KG1 (cell line): Measurements from ENCODE around the gene IFI30.
A peak's percentile ranks its signal among the peaks of the same experiment; 100 is the strongest.
"Not testable (repeated sequence)": the region's sequence is repeated elsewhere in the genome, so short reads cannot be mapped to it uniquely, and the experiment has no call there.

Experiments
- DNase-seq: peaks from one replicate; lab custom pipeline; 2025; lab: John Stamatoyannopoulos, UW

Gene IFI30

DNA sequence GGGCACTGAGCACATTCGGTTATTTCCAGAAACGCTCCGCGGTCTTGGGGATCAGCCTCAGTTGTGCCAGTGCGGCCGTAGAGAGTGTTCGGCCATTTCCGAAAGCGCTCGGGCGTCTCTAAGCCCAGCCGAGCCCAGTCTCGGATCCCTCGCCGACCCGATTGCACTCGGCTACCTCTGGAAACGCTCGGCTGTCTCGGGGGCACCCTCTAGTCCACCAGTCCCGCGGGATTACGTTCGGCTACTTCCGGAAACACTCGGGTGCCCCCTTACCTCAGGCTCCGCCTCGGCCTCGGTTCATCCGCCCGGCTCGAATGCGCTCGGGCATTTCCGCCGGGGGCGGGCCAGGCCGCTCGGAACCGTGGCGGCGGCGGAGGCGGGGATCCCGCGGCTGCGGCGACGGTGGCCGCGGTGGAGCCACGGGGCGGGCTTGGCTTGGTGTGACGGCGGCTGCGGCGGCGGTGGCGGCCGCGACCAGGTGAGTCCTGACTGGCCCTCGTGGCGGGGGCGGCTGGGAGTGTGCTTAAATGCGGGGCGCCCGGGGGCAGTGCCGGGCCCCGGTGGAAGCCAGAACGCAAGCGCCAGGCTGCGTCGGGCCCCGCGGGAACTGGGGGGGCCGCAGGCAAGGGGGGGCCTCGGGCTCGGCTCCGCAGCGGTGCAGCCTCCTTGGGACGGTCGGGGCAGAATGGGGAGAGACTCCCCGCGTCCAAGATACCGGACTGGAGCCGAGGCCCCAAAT lies 20.6 kb upstream of the IFI30 start, which contains the start of gene PIK3R2:
Gene PIK3R2 (plus strand): TSS at position 347 of the 739 bp plus-strand sequence. CDS start 2,717 bp downstream, outside the sequence.
- DNase-seq, result peak; percentile 99

- DNase-seq, result no peak
Measured at GRCh38 chr19:18153556-18154134, 20.0 kb upstream of the IFI30 start.

DNA sequence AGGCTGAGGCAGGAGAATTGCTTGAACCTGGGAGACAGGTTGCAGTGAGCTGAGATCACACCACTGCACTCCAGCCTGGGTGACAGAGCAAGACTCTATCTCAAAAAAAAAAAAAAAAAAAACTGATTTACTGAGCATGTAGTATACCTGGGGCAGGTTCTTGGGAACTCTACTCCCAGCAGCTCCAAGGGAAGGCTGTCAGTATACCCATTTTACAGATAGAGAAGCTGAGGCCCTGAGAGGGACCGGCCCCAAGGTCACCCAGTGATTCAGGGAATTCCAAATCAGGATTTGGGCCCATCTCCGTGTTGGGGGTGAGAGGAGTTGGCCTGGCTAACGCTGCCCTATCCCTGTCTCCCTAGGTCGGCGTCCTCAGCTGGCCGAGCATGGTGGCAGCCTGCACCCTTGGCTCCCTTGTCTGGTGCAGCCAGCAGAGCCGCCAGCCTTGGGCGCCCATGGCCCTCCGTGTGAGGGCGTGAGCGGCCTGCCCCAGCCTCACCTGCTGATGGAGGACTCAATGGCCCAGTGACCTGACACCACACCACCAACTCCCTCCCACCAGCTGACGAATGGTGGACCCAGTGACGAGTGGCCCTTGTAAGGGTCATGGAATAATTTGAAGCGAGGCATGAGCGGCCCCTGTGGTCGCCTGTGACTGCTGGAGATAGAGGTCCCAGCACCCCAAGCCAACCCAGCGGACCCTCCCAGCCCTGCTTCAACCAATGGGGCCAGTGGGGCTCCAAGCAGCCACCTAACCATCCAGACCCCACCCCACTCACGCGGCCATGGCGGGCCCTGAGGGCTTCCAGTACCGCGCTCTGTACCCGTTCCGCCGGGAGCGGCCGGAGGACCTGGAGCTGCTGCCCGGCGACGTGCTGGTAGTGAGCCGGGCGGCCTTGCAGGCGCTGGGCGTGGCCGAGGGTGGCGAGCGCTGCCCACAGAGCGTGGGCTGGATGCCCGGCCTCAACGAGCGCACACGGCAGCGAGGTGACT lies 18.2 kb upstream of the IFI30 start:
- no peak for DNase-seq

DNA sequence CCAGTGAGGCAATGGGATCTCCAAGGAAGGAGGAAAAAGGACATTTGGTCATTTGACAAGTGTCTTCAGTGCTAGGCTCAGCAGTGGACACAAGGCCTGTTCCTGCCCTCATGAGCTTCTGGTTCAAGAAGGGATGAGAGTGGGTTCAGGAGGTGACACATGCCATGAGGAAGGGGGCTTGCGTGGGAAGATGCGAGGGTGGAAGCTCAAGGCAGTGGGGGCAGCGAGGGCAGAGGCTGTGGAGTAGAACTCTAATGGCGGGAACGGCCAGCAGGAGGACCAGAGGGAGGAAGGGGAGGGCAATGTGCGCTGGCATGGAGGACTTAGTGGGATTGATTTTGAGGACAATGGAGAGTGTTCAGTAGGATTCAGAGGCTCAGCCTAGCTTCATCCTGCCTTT lies 17.3 kb upstream of the IFI30 start:
- no peak for DNase-seq

DNA sequence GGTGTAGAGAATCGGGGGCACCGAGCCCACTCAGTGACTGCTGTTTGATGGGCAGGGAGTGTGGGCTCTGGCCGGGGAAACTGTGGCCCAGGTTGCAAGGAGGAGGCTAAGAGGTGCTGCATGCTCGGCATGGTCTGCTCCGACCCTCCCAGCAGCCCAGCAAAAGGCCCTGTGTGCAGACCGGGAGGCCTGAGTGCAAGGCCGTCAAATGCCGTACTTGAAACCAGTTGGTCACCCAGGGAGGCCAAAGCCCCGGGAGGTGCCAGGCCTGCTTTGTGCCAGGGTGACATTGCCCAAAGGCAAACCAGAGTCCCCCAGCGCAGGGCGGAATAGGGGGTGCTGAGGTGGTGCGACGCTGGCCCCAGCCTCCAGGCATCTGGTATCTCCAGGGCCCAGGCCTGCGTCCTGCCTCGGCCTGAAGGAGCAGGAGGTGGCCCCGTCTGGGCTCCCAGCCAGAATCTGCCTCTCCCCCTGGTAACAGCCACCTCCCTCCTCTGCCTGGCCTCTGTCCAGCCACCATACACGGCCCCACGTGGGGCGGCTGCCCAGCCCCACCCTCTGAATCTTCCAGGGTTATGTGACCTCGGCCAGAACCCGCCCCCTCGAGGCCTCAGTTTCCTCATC lies 16.7 kb upstream of the IFI30 start:
- DNase-seq, result no peak

DNA sequence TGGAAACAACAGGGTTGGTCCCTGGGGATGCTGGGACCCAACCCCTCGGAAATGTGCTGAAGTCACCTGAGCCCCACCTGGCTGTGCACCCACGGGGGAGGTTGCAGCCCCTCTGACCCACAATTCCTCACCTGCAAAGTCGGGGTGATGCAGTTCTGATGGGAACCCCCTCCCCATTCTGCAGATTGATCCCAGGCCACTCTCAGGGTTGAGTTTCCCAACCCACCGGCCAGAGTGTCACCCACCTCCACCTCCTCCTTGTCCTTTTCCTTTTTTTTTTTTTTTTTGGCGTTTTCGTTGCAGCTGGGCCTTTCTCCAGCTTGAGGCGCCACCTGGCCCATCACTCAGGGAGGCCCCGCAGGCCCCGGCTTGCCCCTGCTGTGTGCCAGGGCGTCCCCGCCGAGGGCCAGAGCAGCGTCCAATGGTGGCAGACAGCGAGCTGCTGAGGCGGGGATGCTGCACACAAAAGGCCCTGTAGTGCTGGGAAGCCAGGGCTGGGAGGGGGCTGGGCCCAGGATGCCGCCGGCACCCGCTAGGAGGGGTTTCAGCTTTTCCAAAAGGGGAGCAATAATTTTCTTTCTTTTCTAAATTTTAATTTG lies 16.0 kb upstream of the IFI30 start:
- no peak for DNase-seq

DNA sequence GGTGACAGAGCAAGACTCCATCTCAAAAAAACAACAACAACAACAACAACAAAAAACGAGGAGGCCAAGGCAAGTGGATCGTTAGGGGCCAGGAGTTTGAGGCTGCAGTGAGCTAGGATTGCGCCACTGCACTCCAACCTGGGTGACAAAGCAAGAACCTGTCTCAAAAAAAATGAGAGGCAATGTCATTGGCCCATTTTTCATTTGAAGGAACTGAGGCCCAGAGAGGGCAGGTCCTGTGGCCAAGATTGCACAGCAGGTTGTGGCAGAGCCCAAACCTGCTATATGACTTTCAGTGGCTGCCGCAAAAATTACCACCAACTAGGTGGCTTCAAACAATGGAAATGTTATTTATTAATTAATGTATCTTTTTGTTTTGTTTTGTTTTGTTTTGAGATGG lies 15.1 kb upstream of the IFI30 start:
- no peak for DNase-seq

DNA sequence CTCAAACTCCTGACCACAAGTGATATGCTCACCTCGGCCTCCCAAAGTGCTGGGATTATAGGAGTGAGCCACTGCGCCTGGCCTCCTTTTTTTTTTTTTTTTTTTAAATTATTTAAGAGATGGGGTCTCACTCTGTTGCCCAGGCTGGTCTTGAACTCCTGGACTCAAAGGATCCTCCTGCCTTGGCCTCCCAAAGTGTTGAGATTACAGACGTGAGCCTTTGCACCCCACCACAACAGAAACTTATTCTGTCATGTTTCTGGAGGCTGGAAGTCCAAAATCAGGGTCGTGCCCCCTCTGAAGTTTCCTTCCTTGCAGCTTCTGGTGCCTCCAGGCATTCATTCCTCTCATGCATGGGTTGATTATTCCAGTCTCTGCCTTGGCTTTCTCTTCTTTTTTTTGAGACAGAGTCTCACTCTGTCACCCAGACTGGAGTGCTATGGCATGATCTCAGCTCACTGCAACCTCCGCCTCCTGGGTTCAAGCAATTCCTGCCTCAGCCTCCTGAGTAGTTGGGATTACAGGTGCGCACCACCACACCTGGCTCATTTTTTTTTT lies 14.5 kb upstream of the IFI30 start:
- DNase-seq, result not testable (repeated sequence)

- no peak for DNase-seq
Measured at GRCh38 chr19:18159810-18160209, 13.8 kb upstream of the IFI30 start.

- DNase-seq, result no peak
Measured at GRCh38 chr19:18160493-18160970, 13.1 kb upstream of the IFI30 start.

DNA sequence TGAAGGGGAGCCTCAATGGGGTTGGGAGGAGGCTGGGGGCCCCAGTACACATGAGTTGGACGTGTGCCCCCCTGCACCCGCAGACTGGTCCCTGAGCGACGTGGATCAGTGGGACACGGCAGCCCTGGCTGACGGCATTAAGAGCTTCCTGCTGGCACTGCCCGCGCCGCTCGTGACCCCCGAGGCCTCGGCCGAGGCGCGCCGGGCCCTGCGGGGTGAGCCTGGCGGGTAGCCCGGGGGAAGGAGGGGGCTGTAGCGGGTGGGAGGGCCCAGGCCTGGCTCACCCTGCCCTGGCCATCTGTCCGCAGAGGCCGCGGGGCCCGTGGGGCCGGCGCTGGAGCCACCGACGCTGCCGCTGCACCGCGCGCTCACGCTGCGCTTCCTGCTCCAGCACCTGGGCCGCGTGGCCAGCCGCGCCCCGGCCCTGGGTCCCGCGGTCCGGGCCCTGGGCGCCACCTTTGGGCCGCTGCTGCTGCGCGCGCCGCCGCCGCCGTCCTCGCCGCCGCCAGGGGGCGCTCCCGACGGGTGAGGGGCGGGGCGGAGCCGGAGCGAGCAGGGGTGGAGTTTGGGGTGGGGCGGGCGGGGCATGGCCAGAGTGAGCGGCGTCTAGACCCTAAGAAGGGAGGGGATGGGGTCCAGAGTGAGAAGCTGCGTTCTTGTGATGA lies 12.5 kb upstream of the IFI30 start:
- no peak for DNase-seq

DNA sequence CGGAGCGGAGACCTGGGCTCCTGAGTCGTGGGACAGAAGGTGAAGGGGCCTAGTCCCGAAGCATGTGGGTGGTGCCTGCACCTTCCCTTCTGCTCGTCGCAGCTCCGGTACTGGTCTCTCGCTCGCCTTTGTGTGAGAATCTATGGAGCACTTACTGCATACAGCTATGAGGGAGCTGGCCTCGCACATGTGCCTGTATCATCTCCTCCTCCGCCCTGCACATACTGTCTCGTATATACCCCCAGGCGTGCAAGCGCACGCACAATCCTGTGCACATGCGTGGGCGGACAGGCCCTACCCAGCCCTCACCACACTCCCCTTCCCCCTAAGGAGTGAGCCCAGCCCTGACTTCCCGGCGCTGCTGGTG lies 12.0 kb upstream of the IFI30 start:
- DNase-seq, result no peak

DNA sequence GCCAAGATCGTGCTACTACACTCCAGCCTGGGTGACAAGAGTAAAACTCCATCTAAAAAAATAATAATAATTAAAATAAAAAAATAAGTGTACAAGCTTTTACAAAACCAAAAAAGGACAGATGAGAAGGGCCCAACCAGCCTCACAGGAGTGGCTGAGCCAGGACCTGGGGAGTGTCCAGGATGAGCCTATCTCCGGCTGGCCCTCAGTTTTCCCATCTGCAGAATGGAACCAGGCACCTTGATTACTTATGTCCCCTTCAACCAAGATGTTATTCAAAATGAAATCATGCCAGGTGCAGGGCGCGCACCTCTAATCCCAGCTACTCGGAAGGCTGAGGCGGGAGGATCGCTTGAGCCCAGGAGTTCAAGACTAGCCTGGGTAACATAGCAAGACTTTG lies 9.5 kb upstream of the IFI30 start:
- no peak for DNase-seq

DNA sequence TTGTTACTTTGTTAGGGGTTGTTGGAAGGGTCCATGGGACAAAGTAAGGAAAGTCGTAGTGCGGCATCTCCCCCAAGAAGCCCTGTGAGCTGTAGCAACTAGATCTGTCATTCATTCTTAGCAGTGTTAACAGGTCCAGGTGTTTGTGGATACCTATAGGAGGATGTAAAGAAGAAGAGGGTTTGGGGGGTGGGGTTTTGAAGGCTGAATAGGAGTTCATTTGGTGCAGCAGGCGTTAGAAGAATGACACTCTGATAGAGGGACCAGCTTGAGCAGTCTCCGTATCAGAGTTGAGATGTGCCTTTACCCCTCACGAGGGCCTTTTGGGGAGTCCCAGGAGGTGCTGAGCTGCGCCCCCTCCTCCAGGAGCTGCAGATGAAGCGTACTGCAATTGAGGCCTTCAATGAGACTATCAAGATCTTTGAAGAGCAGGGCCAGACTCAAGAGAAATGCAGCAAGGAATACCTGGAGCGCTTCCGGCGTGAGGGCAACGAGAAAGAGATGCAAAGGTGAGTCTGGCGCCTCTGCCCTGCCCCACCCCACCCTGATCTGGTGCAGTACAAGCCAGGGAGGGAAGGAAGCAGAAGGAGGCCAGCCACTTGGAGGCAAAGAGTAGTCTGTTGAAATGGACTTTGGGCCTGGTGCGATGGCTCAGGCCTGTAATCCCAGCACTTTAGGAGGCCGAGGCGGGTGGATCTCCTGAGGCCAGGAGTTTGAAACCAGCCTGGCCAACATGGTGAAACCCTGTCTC lies 7.6 kb upstream of the IFI30 start:
- no peak for DNase-seq

GRCh38 chr19:18167011-18167410 lies 6.6 kb upstream of the IFI30 start:
- DNase-seq, result no peak

DNA sequence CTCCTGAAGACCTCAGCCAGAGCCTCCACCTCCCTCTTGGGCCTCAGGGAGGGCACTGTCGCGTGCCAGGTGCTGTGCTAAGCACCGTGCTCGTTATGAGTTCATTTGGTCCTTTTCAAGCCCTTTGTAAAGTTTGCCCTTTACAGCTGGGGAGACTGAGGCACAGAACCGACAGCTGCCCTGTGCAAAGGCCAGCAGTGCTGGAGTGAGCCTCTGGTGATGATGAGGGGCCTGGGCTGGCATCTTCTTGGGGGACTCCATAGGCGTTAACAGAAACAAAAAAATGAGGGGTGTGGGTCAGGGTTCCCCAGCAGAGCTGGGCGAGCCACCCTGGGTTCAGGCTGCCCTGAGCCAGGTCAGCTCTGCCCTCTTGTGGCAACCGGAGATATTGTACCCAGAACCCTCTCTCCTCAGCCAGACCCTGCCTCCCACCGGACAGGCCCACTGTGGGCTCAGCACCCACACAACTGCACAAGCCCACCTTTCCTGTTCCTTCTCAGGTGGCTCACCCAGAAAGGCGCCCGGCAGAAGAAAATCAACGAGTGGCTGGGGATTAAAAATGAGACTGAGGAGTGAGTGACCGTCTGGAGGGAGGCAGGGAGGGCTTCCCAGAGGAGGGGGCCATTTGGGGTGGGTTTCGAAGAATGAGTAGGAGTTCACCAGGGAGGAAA lies 5.5 kb upstream of the IFI30 start:
- peak; percentile 3 for DNase-seq

GRCh38 chr19:18168673-18169381 lies 4.8 kb upstream of the IFI30 start:
- DNase-seq, result no peak

DNA sequence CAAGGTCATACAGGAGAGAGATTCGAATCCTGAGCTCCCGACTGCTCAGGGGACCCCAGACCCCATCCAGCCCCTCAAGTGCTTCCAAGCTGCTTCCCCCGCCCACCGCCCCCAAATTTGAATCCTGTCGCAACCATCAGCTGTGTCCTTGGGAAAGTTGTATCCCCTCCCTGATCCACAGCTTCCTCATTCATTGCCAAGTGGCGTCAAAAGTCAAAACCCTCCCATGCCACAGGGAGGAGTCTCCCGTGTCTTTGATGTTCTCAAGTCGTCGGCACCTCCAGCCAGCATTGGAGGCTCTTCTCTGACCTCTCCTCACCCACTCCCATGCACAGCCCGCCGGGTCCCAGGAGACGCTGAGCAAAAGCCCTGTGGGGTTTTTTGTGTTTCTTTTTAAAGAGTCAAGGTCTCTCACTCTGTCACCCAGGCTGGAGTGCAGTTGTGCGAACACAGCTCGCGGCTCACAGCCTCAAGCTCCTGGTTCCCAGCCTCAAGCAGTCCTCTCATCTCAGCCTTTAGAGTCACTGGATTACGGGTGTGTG lies 2.8 kb upstream of the IFI30 start:
- no peak for DNase-seq
